ENCODE data around the gene TSC1.
A peak's percentile ranks its signal among the peaks of the same experiment; 100 is the strongest.
"Not testable (repeated sequence)": the region's sequence is repeated elsewhere in the genome, so short reads cannot be mapped to it uniquely, and the experiment has no call there.

The TSC1 gene

GRCh38 chr9:132944294-132945185 is at the start of gene TSC1:
Gene TSC1, minus strand, starts transcription at chr9:132944616. Its CDS starts 15,744 bp downstream, at chr9:132928872.
- DNase-seq, result peak; percentile 99

- no peak for DNase-seq
Measured at GRCh38 chr9:132993511-132993939, 49.1 kb upstream of the TSC1 start.

GRCh38 chr9:132991351-132992300 is 47.2 kb upstream of the TSC1 start:
- peak; percentile 14 for DNase-seq

GRCh38 chr9:132990781-132991180 is 46.4 kb upstream of the TSC1 start:
- DNase-seq, result no peak

- DNase-seq, result not testable (repeated sequence)
Measured at GRCh38 chr9:132989998-132990557, 45.7 kb upstream of the TSC1 start.

- no peak for DNase-seq
Measured at GRCh38 chr9:132989414-132989996, 45.1 kb upstream of the TSC1 start.

GRCh38 chr9:132989014-132989310 is 44.5 kb upstream of the TSC1 start:
- no peak for DNase-seq

- DNase-seq, result no peak
Measured at GRCh38 chr9:132988244-132989013, 44.0 kb upstream of the TSC1 start.

GRCh38 chr9:132986640-132987620 is 42.5 kb upstream of the TSC1 start:
- no peak for DNase-seq

GRCh38 chr9:132986114-132986513 is 41.7 kb upstream of the TSC1 start:
- DNase-seq, result no peak

- no peak for DNase-seq
Measured at GRCh38 chr9:132985489-132985888, 41.1 kb upstream of the TSC1 start.

GRCh38 chr9:132985071-132985350 is 40.6 kb upstream of the TSC1 start:
- DNase-seq, result no peak

GRCh38 chr9:132984202-132985070 is 40.0 kb upstream of the TSC1 start:
- DNase-seq, result no peak

GRCh38 chr9:132983491-132984201 is 39.2 kb upstream of the TSC1 start:
- no peak for DNase-seq

- DNase-seq, result no peak
Measured at GRCh38 chr9:132982458-132982857, 38.0 kb upstream of the TSC1 start.

GRCh38 chr9:132980157-132980556 is 35.7 kb upstream of the TSC1 start:
- DNase-seq, result no peak

GRCh38 chr9:132978451-132979131 is 34.2 kb upstream of the TSC1 start, which contains the start of gene GFI1B:
Gene GFI1B, plus strand, starts transcription at chr9:132978694. Its CDS starts 7,985 bp downstream, at chr9:132986679.
- DNase-seq, result no peak

- DNase-seq, result no peak
Measured at GRCh38 chr9:132978112-132978450, 33.7 kb upstream of the TSC1 start.

GRCh38 chr9:132976571-132976970 is 32.2 kb upstream of the TSC1 start:
- DNase-seq, result no peak
